Activated naive CD4-positive, alpha-beta T cell treated with anti-CD3 and anti-CD28 coated beads, Interleukin-2, amount 50 U/mL, for 24 hours (primary cell): ENCODE data around the gene ATP2B3.

Experiments used
- H3K27ac Mint-ChIP-seq: one replicate; pipeline ENCODE4 v1.8.0; 2021; ENCODE audit warnings: mild to moderate bottlenecking, mixed read lengths
- H3K27me3 Mint-ChIP-seq: one replicate; pipeline ENCODE4 v1.8.0; 2021; ENCODE audit warnings: mixed read lengths
- H3K36me3 Mint-ChIP-seq: one replicate; pipeline ENCODE4 v1.8.0; 2021; ENCODE audit warnings: mixed read lengths
- H3K4me1 Mint-ChIP-seq: one replicate; pipeline ENCODE4 v1.8.0; 2021; ENCODE audit warnings: mixed read lengths
- H3K4me3 Mint-ChIP-seq: one replicate; pipeline ENCODE4 v1.8.0; 2021; ENCODE audit warnings: mild to moderate bottlenecking, mixed read lengths
- H3K9me3 Mint-ChIP-seq: one replicate; pipeline ENCODE4 v1.8.0; 2021; ENCODE audit warnings: mixed read lengths

ATP2B3 gene

DNA sequence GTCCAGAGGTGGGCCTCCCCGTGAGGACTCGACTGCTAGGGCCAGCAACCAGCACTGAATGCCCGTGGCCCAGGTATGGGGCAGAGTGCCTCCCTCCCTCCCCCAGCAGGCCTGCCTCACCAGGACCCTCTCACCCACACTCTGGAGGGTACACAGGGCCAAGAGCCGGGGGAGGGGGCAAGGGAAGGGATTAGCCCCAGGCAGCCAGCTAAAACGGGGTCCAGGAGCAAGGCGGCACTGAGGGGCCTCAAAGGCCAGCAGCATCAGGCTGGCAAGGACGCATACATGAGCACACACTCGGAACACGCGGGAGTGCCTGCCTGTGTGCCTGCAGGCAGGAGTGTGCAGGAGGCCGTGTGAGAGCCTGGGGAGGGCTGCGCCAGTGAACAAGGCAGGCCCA is 111.2 kb downstream of the ATP2B3 start:
- Mint-ChIP-seq H3K27me3 (no peaks in the 10 kb centered on the region), H3K4me3 (no peak overlapping the region), H3K27ac (no peak overlapping the region), H3K36me3 (no peaks in the 10 kb centered on the region), H3K9me3 (no peaks in the 10 kb centered on the region), H3K4me1 (no peaks in the 10 kb centered on the region)

DNA sequence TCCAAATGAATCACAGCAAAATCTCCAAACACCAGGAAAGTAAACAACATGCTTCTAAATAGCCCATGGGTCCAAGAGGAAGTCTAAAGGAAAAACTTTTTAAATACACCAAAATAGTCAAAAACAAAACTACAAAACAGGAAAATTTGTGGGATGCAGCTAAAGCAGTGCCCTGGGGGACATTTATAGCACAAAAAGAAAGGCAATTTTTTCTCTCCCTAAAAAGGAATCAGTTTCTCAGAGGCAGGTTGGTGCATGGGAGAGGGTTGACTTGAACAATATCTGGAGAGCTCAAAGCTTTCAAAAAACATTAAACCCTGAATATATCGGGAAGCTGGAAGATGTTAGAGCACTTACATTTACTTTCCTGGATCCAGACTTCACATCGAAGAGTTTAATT is 113.9 kb downstream of the ATP2B3 start:
- H3K27ac Mint-ChIP-seq: no peak overlapping the region
- H3K9me3 Mint-ChIP-seq: no peaks in the 10 kb centered on the region
- no peaks in the 10 kb centered on the region for H3K27me3 Mint-ChIP-seq
- H3K4me1 Mint-ChIP-seq: no peaks in the 10 kb centered on the region
- H3K4me3 Mint-ChIP-seq: no peak overlapping the region
- H3K36me3 Mint-ChIP-seq: no peaks in the 10 kb centered on the region

DNA sequence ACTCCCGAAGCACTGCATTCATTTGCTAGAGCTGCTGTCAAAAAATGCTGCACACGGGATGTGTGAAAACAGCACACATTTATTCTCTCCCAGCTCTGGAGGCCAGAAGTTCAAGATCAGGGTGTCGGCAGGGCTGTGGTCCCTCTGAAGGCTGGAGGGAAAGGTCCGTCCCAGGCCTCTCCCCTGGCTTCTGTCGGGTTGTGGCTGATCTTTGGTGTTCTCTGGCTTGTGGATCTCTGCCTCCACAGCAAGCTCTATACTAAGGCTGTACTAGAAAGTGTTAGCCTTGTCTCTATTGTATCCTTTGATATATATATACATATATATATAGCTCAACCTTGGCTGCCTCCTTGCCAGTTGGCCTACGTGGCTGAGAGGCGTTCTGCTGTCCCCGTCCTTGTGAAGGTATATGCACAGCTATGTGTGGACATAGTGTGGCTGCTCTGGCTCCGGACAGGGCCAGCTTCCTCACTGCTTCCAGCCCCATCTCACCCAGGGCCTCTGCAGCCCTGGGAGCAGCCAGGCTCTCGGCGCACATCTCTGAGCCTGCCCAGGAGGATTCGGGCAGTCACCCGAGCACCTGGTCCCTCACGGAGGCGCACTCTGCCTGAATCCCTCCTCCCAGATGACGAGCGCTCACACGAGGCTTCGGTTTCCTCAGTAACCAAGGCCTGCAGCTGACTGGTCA is 114.6 kb downstream of the ATP2B3 start:
- H3K9me3 Mint-ChIP-seq: no peaks in the 10 kb centered on the region
- H3K27me3 Mint-ChIP-seq: no peaks in the 10 kb centered on the region
- H3K36me3 Mint-ChIP-seq: no peaks in the 10 kb centered on the region
- no peak overlapping the region for H3K27ac Mint-ChIP-seq
- no peaks in the 10 kb centered on the region for H3K4me1 Mint-ChIP-seq
- H3K4me3 Mint-ChIP-seq: no peak overlapping the region
